Measurements from ENCODE around the gene ZFPL1.

The ZFPL1 gene

GRCh38 chr11:65095974-65096806 is 12.2 kb downstream of the ZFPL1 start, which contains the start of gene VPS51:
VPS51 (plus strand) TSS chr11:65096214; CDS start chr11:65096251, 37 bp downstream.
- peak; percentile 69 for DNase-seq

GRCh38 chr11:65096926-65097325 is 12.9 kb downstream of the ZFPL1 start:
- DNase-seq = no peak

- DNase-seq = no peak
These were observed 16.8 kb downstream of the ZFPL1 start for GRCh38 chr11:65100674-65101350.

GRCh38 chr11:65102142-65103095 is 18.4 kb downstream of the ZFPL1 start:
- DNase-seq = no peak

- DNase-seq = no peak
These were observed 19.5 kb downstream of the ZFPL1 start for GRCh38 chr11:65103476-65103875.

GRCh38 chr11:65104628-65105027 is 20.6 kb downstream of the ZFPL1 start:
- DNase-seq = no peak

- no peak for DNase-seq
These were observed 23.1 kb downstream of the ZFPL1 start for GRCh38 chr11:65107078-65107477.

- no peak for DNase-seq
These were observed 23.9 kb downstream of the ZFPL1 start for GRCh38 chr11:65107751-65108468.

GRCh38 chr11:65108469-65109123 is 24.6 kb downstream of the ZFPL1 start:
- no peak for DNase-seq

- DNase-seq = no peak
These were observed 25.5 kb downstream of the ZFPL1 start for GRCh38 chr11:65109231-65110198.

- peak; percentile 66 for DNase-seq
These were observed 26.4 kb downstream of the ZFPL1 start for GRCh38 chr11:65110354-65110861.

- no peak for DNase-seq
These were observed 27.2 kb downstream of the ZFPL1 start for GRCh38 chr11:65111159-65111743.

GRCh38 chr11:65111744-65112545 is 27.9 kb downstream of the ZFPL1 start, which contains the start of gene TM7SF2:
TM7SF2 (plus strand) TSS chr11:65111872; CDS start chr11:65112016, 144 bp downstream.
- peak; percentile 92 for DNase-seq

GRCh38 chr11:65112546-65113360 is 28.7 kb downstream of the ZFPL1 start:
- peak; percentile 48 for DNase-seq

- no peak for DNase-seq
These were observed 29.3 kb downstream of the ZFPL1 start for GRCh38 chr11:65113361-65113756.

- no peak for DNase-seq
These were observed 29.8 kb downstream of the ZFPL1 start for GRCh38 chr11:65113839-65114238.

- no peak for DNase-seq
These were observed 30.6 kb downstream of the ZFPL1 start for GRCh38 chr11:65114538-65115171.
